GM12878 (cell line): ENCODE data around the gene EXOC4. TPM values are rescaled to one million over a fixed set of nuclear protein-coding genes. Genes with fewer than 3 reads are reported as not detected.

ENCODE experiments used
- ATAC-seq: fragments of 200-7000 bp; cut with Tn5 transposase; 3 replicates; pipeline ENCODE4 v1.9.1; 2020; ENCODE audit warnings: mild to moderate bottlenecking, moderate library complexity
- BruUV-seq: library from RNA; stranded (reverse); fragments of 400-500 nt; replicated peaks from 2 replicates; lab custom pipeline; 2021; lab: Mats Ljungman, UMichigan
- CTCF ChIA-PET: fragments of 300-600 bp; sonication (Branson Sonifier 250); formaldehyde crosslinking; extraction: SDS; loops from one replicate; lab custom pipeline; 2021; ENCODE audit warnings: inconsistent platforms; lab: Yijun Ruan, JAX
- POLR2A ChIA-PET: fragments of 350-600 bp; formaldehyde crosslinking; extraction: SDS; loops from one replicate; lab custom pipeline; 2021; ENCODE audit warnings: inconsistent platforms; lab: Charles Lee
- RAD21 ChIA-PET: fragments of 300-600 bp; sonication (Branson Sonifier 250); formaldehyde crosslinking; loops from one replicate; lab custom pipeline; 2023; ENCODE audit warnings: antibody characterized with exemption; ENCODE audit not compliant: unreplicated experiment; lab: Charles Lee
- SMC1A ChIA-PET: fragments of 300-600 bp; sonication (Branson Sonifier 250); formaldehyde crosslinking; loops from one replicate; lab custom pipeline; 2023; ENCODE audit not compliant: unreplicated experiment, uncharacterized antibody; lab: Charles Lee
- DNase-seq: peaks from one replicate; pipeline ENCODE4 v3.0.0-alpha.2; 2011; ENCODE audit warnings: low read depth, low spot score
- FAIRE-seq: peaks from 3 replicates; lab custom pipeline; 2011; peaks lifted over from hg19 to GRCh38; lab: Jason Lieb, UNC
- H2AFZ ChIP-seq: 2 replicates; pipeline ENCODE4 v1.6.0; 2011; ENCODE audit warnings: low read depth, low read length, control low read depth; ENCODE audit not compliant: control insufficient read depth
- H3K27ac ChIP-seq: 2 replicates; pipeline ENCODE4 v1.5.1; 2011; ENCODE audit warnings: control low read depth; ENCODE audit not compliant: control insufficient read depth, insufficient read depth
- H3K27me3 ChIP-seq, 2 experiments: replicated peaks in 1 of 2; 2 replicates each; pipeline versions ENCODE4 v1.6.0 to v1.6.1; 2011; ENCODE audit warnings: low read length in 1 of 2; ENCODE audit not compliant: control insufficient read depth in 2 of 2, insufficient read depth in 2 of 2
- H3K36me3 ChIP-seq, 2 experiments: 2 replicates each; pipeline ENCODE4 v1.5.1; 2011; ENCODE audit warnings: low read length in 1 of 2; ENCODE audit not compliant: control insufficient read depth in 2 of 2, insufficient read depth in 2 of 2
- H3K4me1 ChIP-seq: 2 replicates; pipeline ENCODE4 v1.6.1; 2011; ENCODE audit warnings: mild to moderate bottlenecking, low read length, moderate library complexity, mixed read lengths; ENCODE audit not compliant: control insufficient read depth, insufficient read depth
- H3K4me2 ChIP-seq: 2 replicates; pipeline ENCODE4 v1.6.0; 2011; ENCODE audit warnings: control low read depth; ENCODE audit not compliant: control insufficient read depth, insufficient read depth
- H3K4me3 ChIP-seq: fragments of 200-600 bp; sonication (generic); 2 replicates; pipeline ENCODE4 v1.5.1; 2016
- H3K79me2 ChIP-seq: 2 replicates; pipeline ENCODE4 v1.6.0; 2011; ENCODE audit warnings: low read length; ENCODE audit not compliant: control insufficient read depth, insufficient read depth
- H3K9ac ChIP-seq: 2 replicates; pipeline ENCODE4 v1.8.0; 2011; ENCODE audit warnings: low read length, control low read depth, mixed read lengths; ENCODE audit not compliant: control insufficient read depth, insufficient read depth
- H3K9me3 ChIP-seq: replicated peaks from 3 replicates; pipeline ENCODE4 v1.5.1; 2011; ENCODE audit warnings: mild to moderate bottlenecking, low read length; ENCODE audit not compliant: control insufficient read depth, insufficient read depth
- H4K20me1 ChIP-seq: 2 replicates; pipeline ENCODE4 v1.6.0; 2011; ENCODE audit not compliant: control insufficient read depth, insufficient read depth
- CBFB ChIP-seq: IDR thresholded peaks from 2 replicates; pipeline ENCODE4 v1.6.1; 2016; ENCODE audit warnings: antibody characterized with exemption, low read depth
- CBX5 ChIP-seq: sonication (generic); IDR thresholded peaks from 2 replicates; pipeline ENCODE4 v1.6.1; 2016; ENCODE audit warnings: low read depth, moderate library complexity, mild to moderate bottlenecking, inconsistent platforms
- CHD2 ChIP-seq: IDR thresholded peaks from 2 replicates; pipeline ENCODE4 v1.6.1; 2011; ENCODE audit warnings: low read depth, low read length, improper control_type of control experiment, borderline replicate concordance
- CHD4 ChIP-seq: fragments of 200-600 bp; sonication (generic); IDR thresholded peaks from 2 replicates; pipeline ENCODE4 v1.6.1; 2016; ENCODE audit warnings: mild to moderate bottlenecking
- CTCF ChIP-seq, 3 experiments: IDR thresholded peaks in 2 of 3; conservative IDR thresholded peaks in 1 of 3; 2 replicates each; pipeline ENCODE4 v1.5.1; 2011; ENCODE audit warnings: low read depth in 3 of 3, low read length in 3 of 3, mild to moderate bottlenecking in 3 of 3, control low read depth in 2 of 3, moderate library complexity in 2 of 3, inconsistent platforms in 1 of 3, mixed read lengths in 1 of 3; ENCODE audit not compliant: control insufficient read depth in 2 of 3, insufficient read depth in 1 of 3; ENCODE audit errors: extremely low read depth in 1 of 3
- KLF5 ChIP-seq: fragments of 450-650 bp; IDR thresholded peaks from 2 replicates; pipeline ENCODE4 v1.6.1; 2014; ENCODE audit warnings: mild to moderate bottlenecking; ENCODE audit not compliant: partially characterized antibody
- PAX5 ChIP-seq: IDR thresholded peaks from 2 replicates; pipeline ENCODE4 v1.6.1; 2011; ENCODE audit warnings: low read depth, low read length, borderline replicate concordance
- PBX3 ChIP-seq: IDR thresholded peaks from 2 replicates; pipeline ENCODE4 v1.6.1; 2011; ENCODE audit warnings: mild to moderate bottlenecking, low read depth, low read length, moderate library complexity; ENCODE audit not compliant: insufficient replicate concordance
- RBBP5 ChIP-seq: fragments of 200-600 bp; sonication (generic); conservative IDR thresholded peaks from 2 replicates; pipeline ENCODE4 v1.6.1; 2016
- RFX5 ChIP-seq: IDR thresholded peaks from 2 replicates; pipeline ENCODE4 v1.6.1; 2011; ENCODE audit warnings: low read depth, low read length, improper control_type of control experiment
- SMAD1 ChIP-seq: fragments of 450-650 bp; IDR thresholded peaks from 2 replicates; pipeline ENCODE4 v1.6.1; 2018; ENCODE audit warnings: mild to moderate bottlenecking, low read depth; ENCODE audit not compliant: partially characterized antibody
- SMC3 ChIP-seq: IDR thresholded peaks from 2 replicates; pipeline ENCODE4 v1.6.1; 2011; ENCODE audit warnings: low read length, improper control_type of control experiment, borderline replicate concordance
- TBL1XR1 ChIP-seq: IDR thresholded peaks from 2 replicates; pipeline ENCODE4 v1.6.1; 2012; ENCODE audit warnings: low read depth, low read length, improper control_type of control experiment
- TCF7 ChIP-seq: IDR thresholded peaks from 2 replicates; pipeline ENCODE4 v1.6.1; 2014; ENCODE audit warnings: antibody characterized with exemption, borderline replicate concordance
- ZNF217 ChIP-seq: fragments of 450-650 bp; IDR thresholded peaks from 2 replicates; pipeline ENCODE4 v1.6.1; 2017; ENCODE audit warnings: antibody characterized with exemption, mild to moderate bottlenecking
- WGBS: methylation state at CpG from one replicate; pipeline ENCODE4 v1.1.6; 2016; ENCODE audit warnings: low lambda C conversion rate; ENCODE audit not compliant: insufficient replicate concordance, insufficient coverage; ENCODE audit errors: missing lambda C conversion rate; 5-methylcytosine and 5-hydroxymethylcytosine counted together
- in situ Hi-C: fragments of 300-500 bp; cut with MboI; formaldehyde crosslinking; loops from 9 replicates; pipeline ENCODE4 v1.14.3; 2018; ENCODE audit warnings: mixed read lengths
- intact Hi-C: fragments of 100-400 bp; cut with micrococcal nuclease; formaldehyde crosslinking; loops from one replicate; pipeline ENCODE4 v1.14.2; 2022; ENCODE audit not compliant: unreplicated experiment
- polyA plus RNA-seq, 11 experiments: library from polyadenylated mRNA; depleted of rRNA in 4 of 11; unstranded in 6 of 11; stranded (reverse) in 5 of 11; fragments of >200 nt; fragmentation: Nextera tagmentation in 4 of 11; fragmentation: Illumina TruSeq in 1 of 11; extraction: Ambion mirVana in 4 of 11; extraction: Trizol in 1 of 11; gene quantifications; 1 replicate in 1 of 11; 2 replicates in 10 of 11; pipeline versions ENCODE4 v1.2.1 to v1.2.3, GENCODE V29; 2011 to 2016; ENCODE audit warnings: inconsistent platforms in 2 of 11, missing spikeins in 2 of 11, low read depth in 1 of 11
- total RNA-seq, 4 experiments: library from RNA; depleted of rRNA in 3 of 4; stranded (reverse); fragments of >200 nt in 3 of 4; fragmentation: Illumina TruSeq in 1 of 4; extraction: Trizol in 1 of 4; gene quantifications; 2 replicates each; pipeline versions ENCODE4 v1.2.1 to v1.2.3, GENCODE V29; 2013 to 2021
- TF ChIP-seq, protein P1 (sequence below): fragments of 450-650 bp; formaldehyde crosslinking; IDR thresholded peaks from 2 replicates; pipeline ENCODE4 v1.5.0; 2022; ENCODE audit warnings: mild to moderate bottlenecking, missing genetic modification characterization
- TF ChIP-seq, protein P2 (sequence below): fragments of 450-650 bp; conservative IDR thresholded peaks from 2 replicates; pipeline ENCODE4 v1.6.1; 2017; ENCODE audit warnings: mild to moderate bottlenecking, moderate library complexity
- TF ChIP-seq, protein P3 (sequence below): IDR thresholded peaks from 2 replicates; pipeline ENCODE4 v1.6.1; 2012; ENCODE audit warnings: low read depth, low read length, improper control_type of control experiment

Gene EXOC4
- total and polyA plus RNA-seq, 10 of the 15 experiments (the other 5 are each of a cell fraction or from before 2014, with no cell fraction given): 13.2 to 44.5 (median 29.6) TPM

DNA sequence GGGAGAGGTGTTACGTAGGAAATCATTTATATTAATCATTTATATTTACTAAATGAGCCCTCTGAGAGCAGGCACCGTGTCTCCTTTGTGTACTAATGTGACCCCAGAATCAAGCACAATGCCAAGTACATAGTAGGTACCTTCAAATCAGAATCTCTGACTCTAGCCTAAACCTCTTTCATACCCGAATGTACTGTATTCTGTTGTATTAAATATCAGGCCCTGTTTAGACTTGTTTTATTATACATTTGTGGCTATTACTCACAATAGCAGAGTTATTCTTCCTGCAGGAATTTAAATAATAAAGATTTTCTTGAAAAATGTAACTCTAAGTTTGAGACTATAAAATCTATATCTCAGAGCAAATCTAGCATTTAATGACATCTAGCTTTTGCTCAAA, 297.3 kb downstream of the EXOC4 start:
- ChIA-PET CTCF (no interaction called here), POLR2A (no interaction called here)
- in situ Hi-C loops: no loop called here
- TF ChIP-seq RBBP5 (no peak), TBL1XR1 (no peak), CTCF (IDR thresholded peaks at IDR 0.05 in 2 of 3, conservative IDR thresholded peaks at IDR 0.05 in 1 of 3; ENCODE audit: control insufficient read depth in 2 of 3, extremely low read depth in 1 of 3, insufficient read depth in 1 of 3, low read depth in 3 of 3, low read length in 3 of 3) (no peak), CHD4 (no peak), PAX5 (no peak), RFX5 (no peak), SMAD1 (no peak), CHD2 (no peak), CBX5 (no peak), SMC3 (no peak), CBFB (no peak), KLF5 (no peak), PBX3 (no peak), TCF7 (no peak), ZNF217 (no peak)
- TF ChIP-seq, protein P1, sequence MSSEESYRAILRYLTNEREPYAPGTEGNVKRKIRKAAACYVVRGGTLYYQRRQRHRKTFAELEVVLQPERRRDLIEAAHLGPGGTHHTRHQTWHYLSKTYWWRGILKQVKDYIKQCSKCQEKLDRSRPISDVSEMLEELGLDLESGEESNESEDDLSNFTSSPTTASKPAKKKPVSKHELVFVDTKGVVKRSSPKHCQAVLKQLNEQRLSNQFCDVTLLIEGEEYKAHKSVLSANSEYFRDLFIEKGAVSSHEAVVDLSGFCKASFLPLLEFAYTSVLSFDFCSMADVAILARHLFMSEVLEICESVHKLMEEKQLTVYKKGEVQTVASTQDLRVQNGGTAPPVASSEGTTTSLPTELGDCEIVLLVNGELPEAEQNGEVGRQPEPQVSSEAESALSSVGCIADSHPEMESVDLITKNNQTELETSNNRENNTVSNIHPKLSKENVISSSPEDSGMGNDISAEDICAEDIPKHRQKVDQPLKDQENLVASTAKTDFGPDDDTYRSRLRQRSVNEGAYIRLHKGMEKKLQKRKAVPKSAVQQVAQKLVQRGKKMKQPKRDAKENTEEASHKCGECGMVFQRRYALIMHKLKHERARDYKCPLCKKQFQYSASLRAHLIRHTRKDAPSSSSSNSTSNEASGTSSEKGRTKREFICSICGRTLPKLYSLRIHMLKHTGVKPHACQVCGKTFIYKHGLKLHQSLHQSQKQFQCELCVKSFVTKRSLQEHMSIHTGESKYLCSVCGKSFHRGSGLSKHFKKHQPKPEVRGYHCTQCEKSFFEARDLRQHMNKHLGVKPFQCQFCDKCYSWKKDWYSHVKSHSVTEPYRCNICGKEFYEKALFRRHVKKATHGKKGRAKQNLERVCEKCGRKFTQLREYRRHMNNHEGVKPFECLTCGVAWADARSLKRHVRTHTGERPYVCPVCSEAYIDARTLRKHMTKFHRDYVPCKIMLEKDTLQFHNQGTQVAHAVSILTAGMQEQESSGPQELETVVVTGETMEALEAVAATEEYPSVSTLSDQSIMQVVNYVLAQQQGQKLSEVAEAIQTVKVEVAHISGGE (CRISPR knock-in tag): no peak
- TF ChIP-seq, protein P2, sequence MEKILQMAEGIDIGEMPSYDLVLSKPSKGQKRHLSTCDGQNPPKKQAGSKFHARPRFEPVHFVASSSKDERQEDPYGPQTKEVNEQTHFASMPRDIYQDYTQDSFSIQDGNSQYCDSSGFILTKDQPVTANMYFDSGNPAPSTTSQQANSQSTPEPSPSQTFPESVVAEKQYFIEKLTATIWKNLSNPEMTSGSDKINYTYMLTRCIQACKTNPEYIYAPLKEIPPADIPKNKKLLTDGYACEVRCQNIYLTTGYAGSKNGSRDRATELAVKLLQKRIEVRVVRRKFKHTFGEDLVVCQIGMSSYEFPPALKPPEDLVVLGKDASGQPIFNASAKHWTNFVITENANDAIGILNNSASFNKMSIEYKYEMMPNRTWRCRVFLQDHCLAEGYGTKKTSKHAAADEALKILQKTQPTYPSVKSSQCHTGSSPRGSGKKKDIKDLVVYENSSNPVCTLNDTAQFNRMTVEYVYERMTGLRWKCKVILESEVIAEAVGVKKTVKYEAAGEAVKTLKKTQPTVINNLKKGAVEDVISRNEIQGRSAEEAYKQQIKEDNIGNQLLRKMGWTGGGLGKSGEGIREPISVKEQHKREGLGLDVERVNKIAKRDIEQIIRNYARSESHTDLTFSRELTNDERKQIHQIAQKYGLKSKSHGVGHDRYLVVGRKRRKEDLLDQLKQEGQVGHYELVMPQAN: no peak
- TF ChIP-seq, protein P3, sequence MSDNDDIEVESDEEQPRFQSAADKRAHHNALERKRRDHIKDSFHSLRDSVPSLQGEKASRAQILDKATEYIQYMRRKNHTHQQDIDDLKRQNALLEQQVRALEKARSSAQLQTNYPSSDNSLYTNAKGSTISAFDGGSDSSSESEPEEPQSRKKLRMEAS: no peak

More for the DNA sequence above, 297.3 kb downstream of the EXOC4 start:
- SMC1A ChIA-PET: no interaction called here
- no peak for FAIRE-seq
- H3K79me2 ChIP-seq: no peaks in the 10 kb centered on the region
- 98% methylated on average over 3 of the region's 3 CpGs for WGBS
- no peaks in the 10 kb centered on the region for H3K36me3 ChIP-seq
- no peaks in the 10 kb centered on the region for H3K27me3 ChIP-seq
- no peak overlapping the region for H3K9ac ChIP-seq
- no peak overlapping the region for H3K4me2 ChIP-seq
- no peak for DNase-seq
- intact Hi-C loops: no loop called here
- H3K9me3 ChIP-seq: no peaks in the 10 kb centered on the region
- no peak overlapping the region for H2AFZ ChIP-seq
- no peaks in the 10 kb centered on the region for H3K4me1 ChIP-seq
- H3K4me3 ChIP-seq: no peak overlapping the region
- no peak for ATAC-seq
- RAD21 ChIA-PET: no interaction called here
- no peak overlapping the region for H3K27ac ChIP-seq
- BruUV-seq: no TSS peak
- no peaks in the 10 kb centered on the region for H4K20me1 ChIP-seq
